NCI-H345 treated with DMSO at 0.1 percent for 48 hours (cell line): Measurements from ENCODE around the gene INF2.
"Not testable (repeated sequence)": the region's sequence is repeated elsewhere in the genome, so short reads cannot be mapped to it uniquely, and the experiment has no call there.

Experiments
- DNase-seq: peaks from one replicate; lab custom pipeline; 2025; ENCODE audit not compliant: unreplicated experiment; lab: John Stamatoyannopoulos, UW

Gene INF2

DNA sequence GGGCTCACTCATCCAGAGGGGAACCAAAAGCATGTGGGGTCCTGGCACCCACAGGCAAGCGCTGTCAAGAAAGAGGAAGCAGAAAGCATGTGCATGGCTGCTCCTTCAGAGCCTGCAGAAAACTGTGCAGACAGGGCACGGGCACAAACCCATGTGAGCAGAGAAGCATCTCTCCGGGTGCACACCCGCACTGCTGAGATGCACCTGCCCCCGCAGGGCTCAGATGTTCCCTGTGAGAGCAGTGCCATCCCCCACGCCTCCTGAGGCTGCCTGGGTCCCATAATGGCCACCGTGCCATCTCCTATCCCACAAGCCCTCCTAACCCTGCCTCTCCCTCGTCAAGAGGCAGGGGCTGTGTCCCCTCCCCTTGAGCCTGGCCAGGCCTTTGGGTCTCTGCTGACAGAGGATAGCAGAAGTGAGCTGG lies 32.3 kb upstream of the INF2 start:
- no peak for DNase-seq

DNA sequence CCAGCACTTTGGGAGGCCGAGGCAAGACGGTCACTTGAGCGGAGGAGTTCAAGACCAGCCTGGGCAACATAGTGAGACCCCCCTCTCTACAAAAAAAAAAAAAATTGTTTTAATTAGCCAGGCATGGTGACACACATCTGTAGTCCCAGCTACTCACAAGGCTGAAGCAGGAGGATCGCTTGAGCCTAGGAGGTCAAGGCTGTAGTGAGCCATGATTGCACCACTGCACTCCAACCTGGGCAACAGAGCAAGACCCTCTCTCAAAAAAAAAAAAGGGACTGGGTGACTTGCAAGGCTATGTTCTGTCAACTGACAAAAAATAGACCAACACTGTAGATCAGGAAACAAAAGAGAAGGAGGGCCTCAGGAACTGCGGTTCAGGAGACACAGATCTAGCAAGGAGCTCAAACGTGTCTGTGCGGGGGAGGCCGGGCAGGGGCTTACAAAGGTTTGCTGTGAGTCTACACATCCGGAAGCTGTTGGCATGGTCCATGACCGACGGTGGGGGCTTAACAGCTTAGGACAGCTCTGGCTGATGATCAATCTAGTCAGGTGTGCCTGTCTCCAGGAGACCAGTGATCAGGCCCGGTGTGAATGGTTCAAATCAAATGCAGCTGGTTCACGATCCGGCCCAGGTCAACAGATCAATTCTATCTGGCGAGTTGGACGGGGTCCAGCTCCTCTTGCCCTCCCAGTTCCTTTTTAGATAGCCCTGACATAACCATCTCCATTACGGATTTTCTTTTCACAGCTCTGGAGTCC lies 31.7 kb upstream of the INF2 start:
- no peak for DNase-seq

- DNase-seq = no peak
Observed at GRCh38 chr14:104658325-104658712, 31.1 kb upstream of the INF2 start.

DNA sequence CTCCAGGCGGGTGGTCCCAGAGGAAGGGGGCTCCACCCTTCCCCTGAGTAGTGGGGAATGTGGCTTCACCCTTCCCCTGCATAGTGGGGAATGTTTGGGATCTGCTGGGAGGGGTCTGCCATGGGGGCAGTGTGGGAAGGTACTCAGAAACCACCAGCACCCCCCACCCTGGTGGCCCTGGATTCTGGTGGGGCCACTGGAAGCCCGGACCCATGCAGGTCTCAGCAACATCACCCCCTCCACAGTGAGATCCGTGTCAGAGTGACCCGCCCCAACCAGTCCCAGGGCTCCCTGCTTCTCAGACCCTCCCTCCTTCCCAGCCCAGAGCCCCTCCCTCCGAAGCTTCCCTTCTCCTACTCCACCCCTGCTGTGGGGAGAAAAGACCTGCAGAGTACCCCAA lies 30.3 kb upstream of the INF2 start:
- no peak for DNase-seq

- no peak for DNase-seq
Observed at GRCh38 chr14:104659764-104660523, 29.5 kb upstream of the INF2 start.

GRCh38 chr14:104660597-104660996 lies 28.8 kb upstream of the INF2 start:
- no peak for DNase-seq

GRCh38 chr14:104661086-104661485 lies 28.3 kb upstream of the INF2 start:
- no peak for DNase-seq

DNA sequence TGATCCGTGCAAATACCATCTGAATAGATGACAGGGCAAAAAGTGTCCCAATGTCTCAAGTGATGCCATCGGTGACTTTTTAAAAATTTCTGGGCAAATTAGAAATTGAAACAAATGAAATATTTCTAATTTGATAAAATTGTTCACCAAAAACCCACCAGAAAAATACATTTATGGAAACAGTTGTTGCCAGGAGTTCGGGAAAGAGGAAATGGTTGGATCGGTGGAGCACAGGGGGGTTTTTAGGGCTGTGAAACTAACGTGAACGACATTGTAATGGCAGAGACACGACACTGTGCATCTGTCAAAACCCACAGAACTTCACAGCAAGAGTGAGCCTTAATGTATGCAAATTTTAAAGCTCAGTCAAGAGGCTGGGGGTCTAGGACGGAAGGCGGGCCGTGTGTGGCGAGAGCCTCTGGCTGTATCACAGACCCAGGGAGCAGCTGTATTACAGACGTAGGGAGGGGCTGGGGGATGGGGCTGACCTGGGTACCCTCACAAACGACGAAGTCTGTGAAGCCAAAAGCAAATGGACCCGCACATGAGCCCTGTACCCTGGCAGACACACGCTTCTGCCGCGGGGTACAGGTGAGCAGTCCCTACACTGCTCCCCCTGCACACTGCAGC lies 27.8 kb upstream of the INF2 start:
- not testable (repeated sequence) for DNase-seq

- not testable (repeated sequence) for DNase-seq
Observed at GRCh38 chr14:104662472-104662871, 26.9 kb upstream of the INF2 start.

DNA sequence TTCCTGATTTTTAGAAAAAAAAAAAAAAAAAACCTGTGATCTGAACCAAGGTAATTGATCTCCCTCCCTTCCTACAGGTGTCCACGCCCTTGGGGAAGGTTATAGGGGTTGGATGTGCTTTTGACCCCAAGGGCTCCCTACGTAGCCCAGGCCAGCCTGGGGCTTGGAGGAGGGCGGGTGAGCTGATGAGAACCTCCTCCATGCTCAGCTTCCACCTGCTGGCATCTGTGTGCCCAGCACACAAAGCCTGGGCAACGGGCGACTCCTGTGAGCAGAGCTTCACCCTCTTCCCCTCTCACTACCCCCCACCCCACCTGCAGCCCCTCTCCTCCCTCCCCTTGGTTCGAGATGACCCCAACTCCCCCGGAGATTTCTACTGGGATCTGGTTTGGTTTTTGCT lies 25.3 kb upstream of the INF2 start:
- no peak for DNase-seq

- DNase-seq = no peak
Observed at GRCh38 chr14:104664588-104664987, 24.8 kb upstream of the INF2 start.

- no peak for DNase-seq
Observed at GRCh38 chr14:104665114-104665656, 24.2 kb upstream of the INF2 start.

DNA sequence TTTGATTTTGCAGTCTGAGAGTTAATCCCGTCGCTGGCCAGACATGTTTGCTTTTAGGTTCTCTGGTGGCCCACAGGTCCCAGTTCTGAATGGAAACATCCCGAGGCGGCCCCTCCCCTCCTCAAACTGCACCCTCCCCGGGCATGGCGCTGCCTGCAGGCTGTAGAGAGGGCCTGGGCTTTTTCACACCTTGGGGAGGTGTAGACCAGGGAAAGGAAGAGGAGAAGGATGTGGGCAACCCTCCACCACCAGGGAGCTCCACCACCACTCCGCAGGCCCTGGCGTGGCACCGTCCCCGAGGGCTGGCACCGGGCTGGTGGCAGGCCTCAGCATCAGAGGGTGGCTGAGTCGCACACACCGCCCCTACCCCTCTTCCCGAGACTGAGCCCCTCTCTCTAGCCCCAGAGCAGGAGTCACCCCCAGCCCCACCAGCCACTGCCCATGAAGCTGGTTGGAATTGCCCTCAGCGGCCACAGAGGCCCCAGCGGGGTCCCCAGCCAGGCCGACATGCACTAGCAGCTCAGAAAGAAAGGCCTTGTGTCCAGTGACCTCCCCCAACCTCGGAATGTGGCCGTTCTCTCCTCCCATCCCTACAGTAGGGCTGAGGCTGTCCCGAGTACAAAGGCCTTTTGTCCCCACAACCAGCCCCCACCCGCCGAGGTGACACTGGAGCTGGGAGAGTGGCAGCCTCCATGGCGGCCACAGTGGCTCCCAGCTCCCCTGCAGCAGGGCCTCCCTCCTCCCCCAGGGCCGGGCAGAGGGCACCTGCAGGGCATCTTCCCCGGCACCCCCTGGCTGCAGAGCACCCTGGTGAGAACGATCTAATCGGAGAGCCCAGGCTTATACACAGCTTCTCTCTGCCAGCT lies 23.5 kb upstream of the INF2 start:
- no peak for DNase-seq

GRCh38 chr14:104666523-104666895 lies 22.9 kb upstream of the INF2 start:
- DNase-seq = not testable (repeated sequence)

- no peak for DNase-seq
Observed at GRCh38 chr14:104666981-104667380, 22.4 kb upstream of the INF2 start.

DNA sequence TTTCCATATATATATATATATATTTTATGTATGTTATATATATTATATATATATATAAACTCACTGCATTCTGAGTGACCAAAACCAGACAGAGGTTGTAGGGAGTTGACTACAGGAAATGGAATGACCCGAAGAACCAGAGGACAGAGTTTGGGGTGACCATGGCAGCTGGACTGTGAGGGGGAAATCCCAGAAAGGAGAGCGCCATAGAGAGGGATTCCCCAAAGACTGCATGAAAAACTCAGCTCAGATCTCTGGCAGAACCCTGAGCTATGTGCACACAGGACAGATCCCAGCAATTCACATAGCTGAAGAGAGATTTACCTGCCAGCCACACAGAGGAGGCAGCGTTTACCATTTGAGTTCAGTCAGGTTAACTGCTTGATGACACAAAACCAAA lies 19.7 kb upstream of the INF2 start:
- DNase-seq = no peak

- not testable (repeated sequence) for DNase-seq
Observed at GRCh38 chr14:104671330-104671977, 18.0 kb upstream of the INF2 start.

GRCh38 chr14:104672119-104672518 lies 17.3 kb upstream of the INF2 start:
- DNase-seq = not testable (repeated sequence)

GRCh38 chr14:104673481-104673880 lies 15.9 kb upstream of the INF2 start:
- DNase-seq = no peak

DNA sequence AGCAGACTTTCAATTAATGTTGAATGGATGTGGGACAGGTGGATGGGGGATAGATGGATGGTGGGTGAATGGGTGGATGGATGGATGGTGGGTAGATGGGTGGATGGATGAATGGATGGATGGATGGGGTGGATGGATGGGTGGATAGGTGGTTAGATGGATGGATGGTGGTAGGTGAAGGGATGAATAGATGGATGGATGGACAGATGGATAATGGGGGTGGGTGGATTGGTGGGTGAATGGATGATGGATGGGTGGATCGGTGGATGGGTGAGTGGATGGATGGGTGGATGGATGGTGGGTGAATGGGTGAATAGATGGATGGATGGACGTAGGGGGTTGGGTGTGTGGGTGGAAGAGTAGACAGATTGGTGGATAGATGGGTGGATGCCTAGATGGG lies 14.0 kb upstream of the INF2 start:
- DNase-seq = no peak
